ENCODE results near the gene THBS3.
A peak's percentile ranks its signal among the peaks of the same experiment; 100 is the strongest.

Gene THBS3

DNA sequence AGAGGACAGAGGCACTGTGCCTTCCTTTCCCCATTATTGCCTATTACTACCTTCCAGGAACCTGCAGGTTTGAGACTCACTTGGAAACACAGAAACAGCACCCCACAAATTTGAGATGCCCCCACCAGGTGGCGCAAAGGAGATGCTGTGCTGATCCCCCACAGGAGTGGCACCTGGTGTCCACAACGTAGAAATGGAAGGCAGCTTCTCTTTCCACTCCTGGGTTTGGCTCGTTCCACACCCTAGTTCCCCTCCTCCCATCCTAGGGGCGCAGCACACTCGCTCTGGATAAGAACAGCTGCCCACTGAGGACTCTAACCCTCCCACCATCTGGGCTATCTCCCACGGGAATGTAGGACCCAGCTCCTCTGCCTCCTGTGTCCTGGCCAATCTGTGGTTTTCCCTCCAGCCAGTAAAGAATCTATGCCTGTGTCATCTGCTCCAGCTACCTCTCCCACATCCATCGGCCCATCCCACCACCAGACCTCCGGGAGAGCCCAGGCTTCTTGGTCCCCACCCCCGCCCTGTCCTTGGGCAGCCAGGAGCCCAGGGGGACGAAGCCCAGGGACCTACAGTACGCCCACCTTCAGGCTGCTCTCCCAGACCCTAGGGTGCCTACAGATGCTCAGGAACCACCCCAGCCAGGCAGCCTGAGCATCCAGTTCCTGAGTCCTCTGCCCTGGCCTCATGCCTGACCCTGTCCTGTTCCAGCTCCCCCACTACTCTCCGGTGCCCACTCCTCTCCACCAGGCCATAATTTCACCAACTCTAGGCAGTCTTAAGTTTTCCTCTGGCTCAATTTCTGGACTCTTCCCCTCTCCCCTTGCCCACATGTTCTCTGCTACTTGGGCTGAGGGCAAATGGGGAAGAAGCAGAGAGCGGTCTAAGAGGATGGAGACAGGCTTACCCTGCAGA is 549 bp downstream of the THBS3 start:
- Histone ChIP-seq H3K9me3 (ENCODE audit: control insufficient read depth, insufficient read depth, low read length) (no peaks in the 10 kb centered on the region), H3K36me3 (ENCODE audit: insufficient read depth, low read length) (no peaks in the 10 kb centered on the region; the same call in 1 of the 2 replicates), H3K4me1 (ENCODE audit: insufficient read depth, low read length) (0 out of 2 replicates have a peak, but pooled peaks cover 5% of the 10 kb centered on the region), H3K9ac (ENCODE audit: low read depth, low read length) (peak overlapping the region; percentile 52)

DNA sequence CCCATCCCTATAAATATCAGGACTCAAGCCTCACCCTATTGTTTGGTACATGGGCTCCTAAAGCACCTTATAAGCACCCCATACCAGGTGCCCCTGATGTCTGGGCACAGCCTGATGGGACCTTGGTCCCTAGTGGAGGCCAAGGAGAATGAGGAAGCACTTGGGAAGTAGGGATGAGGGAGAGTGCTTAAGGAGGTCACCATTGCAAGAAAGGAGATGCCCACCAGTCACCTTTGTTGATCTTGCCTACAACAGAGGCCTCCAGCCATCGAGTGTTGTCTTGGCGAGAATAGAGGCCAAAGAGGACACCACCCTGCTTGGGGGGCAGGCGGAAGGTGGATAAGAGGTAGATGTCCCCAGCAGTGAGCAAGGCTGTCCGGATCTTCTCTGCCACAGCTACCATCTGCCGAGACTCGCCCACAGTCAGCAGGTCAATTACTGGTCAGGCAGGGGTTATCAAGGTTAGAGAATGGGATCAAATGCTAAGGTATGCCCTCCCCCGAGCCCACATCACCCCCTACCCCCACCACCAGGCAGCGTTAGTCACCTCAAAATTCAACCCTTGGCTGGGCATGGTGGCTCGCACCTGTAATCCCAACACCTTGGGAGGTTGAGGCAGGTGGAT is 1.6 kb downstream of the THBS3 start:
- 0 out of 2 replicates have a peak, but pooled peaks cover 5% of the 10 kb centered on the region for H3K4me1 ChIP-seq (ENCODE audit: insufficient read depth, low read length)
- peaks cover 8% of the 10 kb centered on the region for H3K36me3 ChIP-seq (ENCODE audit: insufficient read depth, low read length)
- no peak overlapping the region for H3K9ac ChIP-seq (ENCODE audit: low read depth, low read length)
- no peaks in the 10 kb centered on the region for H3K9me3 ChIP-seq (ENCODE audit: control insufficient read depth, insufficient read depth, low read length)

DNA sequence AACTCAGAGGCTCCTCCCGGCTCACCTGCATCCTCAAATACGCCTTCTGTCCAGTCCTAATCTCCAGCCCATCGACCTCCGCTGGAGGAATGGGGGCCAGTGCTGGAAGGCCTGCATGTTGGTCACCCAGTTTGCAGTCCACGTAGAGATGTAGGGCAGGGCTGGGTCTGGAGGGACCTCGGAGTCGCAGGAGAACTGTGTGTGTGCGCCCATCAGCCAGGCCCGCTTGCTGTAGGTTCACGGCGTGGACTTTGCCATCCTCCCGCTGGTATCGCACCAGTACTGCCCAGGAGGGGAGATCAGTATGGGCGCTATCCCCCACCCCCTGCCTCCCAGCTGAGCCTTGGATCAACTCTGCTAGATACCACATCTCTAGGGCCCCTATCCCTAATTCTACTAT is 2.7 kb downstream of the THBS3 start:
- Histone ChIP-seq H3K9ac (ENCODE audit: low read depth, low read length) (no peak overlapping the region), H3K9me3 (ENCODE audit: control insufficient read depth, insufficient read depth, low read length) (no peaks in the 10 kb centered on the region), H3K36me3 (ENCODE audit: insufficient read depth, low read length) (peaks cover 11% of the 10 kb centered on the region), H3K4me1 (ENCODE audit: insufficient read depth, low read length) (0 out of 2 replicates have a peak, but pooled peaks cover 3% of the 10 kb centered on the region)

DNA sequence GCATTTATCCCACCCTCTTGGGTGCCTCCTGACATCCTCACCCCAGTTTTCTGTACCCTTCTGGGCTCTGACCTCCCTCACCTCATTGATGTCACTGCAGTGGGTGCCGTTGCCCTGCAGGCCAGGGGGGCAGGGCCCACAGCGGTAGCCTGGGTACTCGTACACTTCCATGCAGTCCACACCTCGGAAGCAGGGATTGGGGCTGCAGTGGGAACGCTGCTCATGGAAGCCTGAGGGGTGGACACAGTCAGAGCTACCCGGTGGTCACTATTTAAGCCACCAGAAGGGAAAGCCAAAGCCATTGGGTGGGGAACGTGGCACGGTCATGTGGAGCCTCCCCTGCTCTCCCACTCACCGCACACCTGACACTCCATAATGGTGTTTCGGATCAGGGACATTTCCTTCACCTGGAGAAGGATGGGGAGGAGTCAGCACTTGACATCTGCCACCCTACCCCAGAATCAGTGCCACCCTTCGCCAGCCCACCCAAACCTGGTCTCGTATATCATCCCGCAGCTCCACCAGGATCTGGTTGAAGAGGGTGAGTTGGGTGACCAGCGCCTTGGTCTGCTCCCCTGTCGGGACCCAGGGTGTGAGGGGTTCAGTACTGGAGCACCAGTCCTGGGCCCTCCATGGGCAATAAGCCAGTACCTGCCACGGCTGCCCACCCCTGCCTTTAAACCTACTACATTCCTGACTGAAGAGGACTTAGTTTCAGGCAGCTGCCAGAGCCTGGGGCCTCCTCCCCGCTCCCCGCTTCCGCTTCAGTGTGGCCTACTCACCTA is 4.8 kb downstream of the THBS3 start:
- H3K4me1 ChIP-seq (ENCODE audit: insufficient read depth, low read length): no peaks in the 10 kb centered on the region
- no peak overlapping the region for H3K9ac ChIP-seq (ENCODE audit: low read depth, low read length)
- no peaks in the 10 kb centered on the region for H3K9me3 ChIP-seq (ENCODE audit: control insufficient read depth, insufficient read depth, low read length)
- H3K36me3 ChIP-seq (ENCODE audit: insufficient read depth, low read length): peaks cover 20% of the 10 kb centered on the region

DNA sequence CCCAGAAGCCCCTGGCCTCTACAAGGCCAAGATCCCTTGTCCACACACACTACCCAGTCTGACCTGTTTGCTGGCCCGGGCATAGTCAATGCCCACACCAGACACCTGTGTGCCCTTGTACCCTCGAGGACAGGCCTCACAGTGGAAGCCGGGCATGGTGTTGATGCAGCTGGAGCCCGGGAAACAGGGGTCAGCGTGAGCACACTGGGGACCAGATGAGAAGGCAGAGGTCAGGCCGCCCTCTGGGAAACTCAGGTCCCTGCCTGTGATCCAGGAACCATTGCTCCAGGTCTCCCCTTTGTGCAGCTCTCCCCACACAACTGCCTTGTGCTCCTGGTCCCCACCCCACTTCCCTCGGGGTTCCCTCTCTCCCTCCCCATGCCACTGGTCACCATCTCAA is 5.5 kb downstream of the THBS3 start:
- Histone ChIP-seq H3K36me3 (ENCODE audit: insufficient read depth, low read length) (peaks cover 27% of the 10 kb centered on the region), H3K9me3 (ENCODE audit: control insufficient read depth, insufficient read depth, low read length) (no peaks in the 10 kb centered on the region), H3K9ac (ENCODE audit: low read depth, low read length) (no peak overlapping the region), H3K4me1 (ENCODE audit: insufficient read depth, low read length) (peaks cover 5% of the 10 kb centered on the region)

DNA sequence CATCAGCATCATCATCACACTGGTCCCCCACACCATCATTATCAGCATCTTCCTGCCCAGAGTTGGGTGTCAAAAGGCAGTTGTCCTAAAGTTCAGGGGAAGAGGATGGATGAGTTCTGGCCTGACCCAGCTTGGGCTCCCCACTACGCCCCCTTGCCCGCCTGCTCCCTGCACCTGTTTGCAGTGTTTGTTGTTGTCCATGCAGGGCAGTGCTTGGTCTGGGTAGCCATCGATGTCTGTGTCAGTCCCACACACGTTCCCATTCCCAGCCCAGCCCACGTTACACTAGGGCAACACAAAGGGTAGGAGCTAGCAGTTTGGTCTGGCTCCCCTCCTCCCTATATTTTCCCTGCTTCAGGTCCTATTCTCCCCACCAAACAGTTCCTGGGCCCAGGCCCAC is 6.8 kb downstream of the THBS3 start:
- no peak overlapping the region for H3K9ac ChIP-seq (ENCODE audit: low read depth, low read length)
- peaks cover 13% of the 10 kb centered on the region for H3K4me1 ChIP-seq (ENCODE audit: insufficient read depth, low read length)
- H3K9me3 ChIP-seq (ENCODE audit: control insufficient read depth, insufficient read depth, low read length): no peaks in the 10 kb centered on the region
- peaks cover 33% of the 10 kb centered on the region for H3K36me3 ChIP-seq (ENCODE audit: insufficient read depth, low read length)

DNA sequence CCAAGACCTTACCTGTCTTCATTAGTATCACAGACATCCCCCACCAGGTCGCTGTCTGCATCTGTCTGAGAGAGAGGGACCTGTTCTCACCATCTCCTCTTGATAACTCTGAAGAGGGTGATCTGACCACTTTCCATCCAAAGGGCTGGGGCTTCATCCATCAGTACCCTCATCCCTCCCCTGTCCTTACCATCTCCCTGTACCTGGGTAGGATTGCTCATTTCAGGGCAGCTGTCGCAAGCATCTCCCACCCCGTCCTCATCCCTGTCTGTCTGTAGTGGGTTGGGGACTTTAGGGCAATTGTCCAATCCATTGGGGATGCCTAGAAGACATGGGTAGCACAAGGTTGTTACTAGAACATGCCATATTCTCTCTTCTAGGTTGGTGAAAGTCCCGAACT is 7.9 kb downstream of the THBS3 start:
- Histone ChIP-seq H3K36me3 (ENCODE audit: insufficient read depth, low read length) (peaks cover 33% of the 10 kb centered on the region), H3K9me3 (ENCODE audit: control insufficient read depth, insufficient read depth, low read length) (no peaks in the 10 kb centered on the region), H3K4me1 (ENCODE audit: insufficient read depth, low read length) (peaks cover 13% of the 10 kb centered on the region), H3K9ac (ENCODE audit: low read depth, low read length) (no peak overlapping the region)

DNA sequence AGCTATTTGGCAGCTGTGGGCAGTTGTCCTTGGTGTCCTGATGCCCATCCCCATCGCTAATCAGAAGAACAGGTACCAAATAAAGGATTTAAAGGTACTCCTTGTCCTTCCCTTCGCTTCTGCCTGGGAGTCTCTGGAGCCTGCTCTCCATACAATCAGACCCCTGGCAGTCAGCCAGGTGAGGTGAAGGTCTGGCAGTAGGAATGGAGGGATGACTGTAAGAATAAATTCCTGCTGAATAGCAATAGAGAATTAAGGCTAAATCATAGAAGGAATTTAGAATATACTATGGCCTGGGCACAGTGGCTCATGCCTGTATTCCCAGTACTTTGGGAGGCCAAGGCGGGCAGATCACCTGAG is 9.2 kb downstream of the THBS3 start:
- Histone ChIP-seq H3K9me3 (ENCODE audit: control insufficient read depth, insufficient read depth, low read length) (no peaks in the 10 kb centered on the region), H3K4me1 (ENCODE audit: insufficient read depth, low read length) (peaks cover 13% of the 10 kb centered on the region), H3K36me3 (ENCODE audit: insufficient read depth, low read length) (peaks cover 33% of the 10 kb centered on the region), H3K9ac (ENCODE audit: low read depth, low read length) (no peak overlapping the region)

DNA sequence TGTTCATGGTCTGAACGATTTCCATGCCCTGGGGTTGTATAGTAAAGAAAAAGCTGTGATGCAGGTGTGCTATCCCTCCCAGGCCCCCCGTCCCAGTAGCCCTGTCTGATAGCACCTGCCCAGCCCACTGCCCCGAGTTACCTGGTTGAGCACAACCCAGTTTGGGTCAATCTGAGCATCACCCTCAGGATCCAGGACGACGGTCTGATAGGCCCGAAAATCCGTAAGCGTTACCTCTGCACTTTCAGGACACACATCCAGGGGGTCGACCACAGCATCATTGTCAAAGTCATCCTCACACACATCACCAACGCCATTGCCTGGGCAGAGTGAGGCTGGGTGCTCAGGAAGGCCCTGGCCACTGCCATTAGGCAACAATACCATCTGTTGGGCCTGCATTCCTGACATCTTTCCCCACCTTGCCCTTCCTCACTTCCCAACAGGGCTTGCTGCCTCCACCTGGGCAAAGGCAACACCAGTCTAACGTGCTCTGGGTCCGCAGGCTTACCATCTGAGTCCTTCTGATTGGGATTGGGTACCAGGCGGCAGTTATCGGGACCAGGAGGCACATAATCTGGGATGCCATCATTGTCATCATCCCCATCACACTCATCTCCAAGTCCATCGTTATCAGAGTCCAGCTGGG is 9.7 kb downstream of the THBS3 start:
- peaks cover 33% of the 10 kb centered on the region for H3K36me3 ChIP-seq (ENCODE audit: insufficient read depth, low read length)
- H3K4me1 ChIP-seq (ENCODE audit: insufficient read depth, low read length): peaks cover 13% of the 10 kb centered on the region
- H3K9ac ChIP-seq (ENCODE audit: low read depth, low read length): no peak overlapping the region
- no peaks in the 10 kb centered on the region for H3K9me3 ChIP-seq (ENCODE audit: control insufficient read depth, insufficient read depth, low read length)

DNA sequence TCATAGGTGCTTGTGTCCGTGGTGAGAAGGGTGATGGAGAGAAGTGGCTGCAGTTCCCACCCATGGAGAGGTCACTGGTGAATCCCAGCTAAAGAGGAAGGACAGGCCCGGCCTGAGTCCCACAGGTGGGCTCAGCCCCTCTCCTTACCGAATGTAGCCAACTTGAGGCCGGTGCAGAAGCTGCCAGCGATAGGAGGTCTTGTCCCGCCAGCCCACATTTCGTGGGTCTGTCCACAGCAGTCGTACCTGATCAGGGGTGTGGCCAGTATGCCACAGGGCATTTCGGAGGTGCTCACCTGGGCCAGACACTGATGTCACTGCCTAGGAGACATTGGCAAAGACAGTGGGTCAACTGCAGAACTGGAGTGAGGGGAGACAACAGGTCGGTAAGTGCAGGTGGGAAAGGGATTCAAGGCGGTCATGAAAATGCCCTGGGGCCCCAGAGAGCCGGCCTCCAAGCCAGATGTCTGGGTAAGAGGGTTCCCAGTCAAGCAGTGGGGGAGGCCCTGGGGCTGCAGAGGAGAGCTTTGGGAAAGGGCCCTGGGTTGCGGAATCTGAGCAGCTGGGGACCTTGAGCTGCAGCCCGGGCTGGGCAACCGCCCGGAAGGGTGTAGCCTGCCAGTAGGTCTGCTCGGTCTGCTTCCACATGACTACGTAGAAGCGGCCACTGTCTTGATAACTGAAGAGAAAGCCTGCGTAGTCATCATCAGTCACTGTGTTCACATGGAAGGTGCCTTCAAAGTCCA is 10.6 kb downstream of the THBS3 start:
- peaks cover 16% of the 10 kb centered on the region for H3K4me1 ChIP-seq (ENCODE audit: insufficient read depth, low read length)
- H3K9me3 ChIP-seq (ENCODE audit: control insufficient read depth, insufficient read depth, low read length): no peaks in the 10 kb centered on the region
- peaks cover 33% of the 10 kb centered on the region for H3K36me3 ChIP-seq (ENCODE audit: insufficient read depth, low read length)
- peak overlapping the region; percentile 73 for H3K9ac ChIP-seq (ENCODE audit: low read depth, low read length)

DNA sequence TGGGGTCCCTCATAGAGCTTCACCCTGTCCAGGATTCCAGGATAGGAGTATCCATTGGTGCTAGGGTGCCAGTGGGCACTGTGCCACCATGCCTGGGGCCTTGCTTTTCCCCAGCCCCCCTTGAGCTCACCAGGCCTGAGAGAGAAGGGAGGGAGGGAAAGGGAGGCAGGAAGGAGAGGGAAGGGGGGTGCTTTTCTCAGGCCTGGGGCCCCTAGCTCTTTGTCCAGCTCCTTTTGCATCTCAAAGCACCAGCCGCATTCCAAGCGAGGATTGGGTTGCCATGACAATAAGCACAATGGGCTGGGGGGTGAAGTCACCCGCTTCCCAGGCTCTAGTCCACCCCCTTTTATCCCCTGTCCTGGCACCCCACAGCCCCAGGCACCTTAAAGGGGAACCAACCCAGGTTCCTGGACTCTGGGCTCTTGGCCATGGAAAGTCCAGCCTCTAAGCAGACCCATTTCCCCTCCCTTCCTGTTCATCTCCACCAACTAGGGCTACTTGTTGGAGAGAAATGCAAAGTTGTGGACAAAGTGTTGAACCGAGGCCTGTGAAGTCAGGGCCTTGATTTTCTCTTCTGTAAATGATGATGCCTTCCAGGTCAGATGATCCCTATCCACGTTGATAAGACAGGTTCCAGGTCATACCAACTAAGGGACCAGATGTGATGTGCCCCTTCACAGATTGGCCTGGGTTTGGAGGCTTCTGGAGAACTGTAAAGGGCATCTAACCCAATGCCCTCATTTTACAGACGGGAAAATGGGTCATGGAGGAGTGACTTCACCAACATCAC is 11.4 kb downstream of the THBS3 start:
- H3K9me3 ChIP-seq (ENCODE audit: control insufficient read depth, insufficient read depth, low read length): no peaks in the 10 kb centered on the region
- peak overlapping the region; percentile 73 for H3K9ac ChIP-seq (ENCODE audit: low read depth, low read length)
- H3K4me1 ChIP-seq (ENCODE audit: insufficient read depth, low read length): peaks cover 16% of the 10 kb centered on the region
- peaks cover 26% of the 10 kb centered on the region for H3K36me3 ChIP-seq (ENCODE audit: insufficient read depth, low read length)

DNA sequence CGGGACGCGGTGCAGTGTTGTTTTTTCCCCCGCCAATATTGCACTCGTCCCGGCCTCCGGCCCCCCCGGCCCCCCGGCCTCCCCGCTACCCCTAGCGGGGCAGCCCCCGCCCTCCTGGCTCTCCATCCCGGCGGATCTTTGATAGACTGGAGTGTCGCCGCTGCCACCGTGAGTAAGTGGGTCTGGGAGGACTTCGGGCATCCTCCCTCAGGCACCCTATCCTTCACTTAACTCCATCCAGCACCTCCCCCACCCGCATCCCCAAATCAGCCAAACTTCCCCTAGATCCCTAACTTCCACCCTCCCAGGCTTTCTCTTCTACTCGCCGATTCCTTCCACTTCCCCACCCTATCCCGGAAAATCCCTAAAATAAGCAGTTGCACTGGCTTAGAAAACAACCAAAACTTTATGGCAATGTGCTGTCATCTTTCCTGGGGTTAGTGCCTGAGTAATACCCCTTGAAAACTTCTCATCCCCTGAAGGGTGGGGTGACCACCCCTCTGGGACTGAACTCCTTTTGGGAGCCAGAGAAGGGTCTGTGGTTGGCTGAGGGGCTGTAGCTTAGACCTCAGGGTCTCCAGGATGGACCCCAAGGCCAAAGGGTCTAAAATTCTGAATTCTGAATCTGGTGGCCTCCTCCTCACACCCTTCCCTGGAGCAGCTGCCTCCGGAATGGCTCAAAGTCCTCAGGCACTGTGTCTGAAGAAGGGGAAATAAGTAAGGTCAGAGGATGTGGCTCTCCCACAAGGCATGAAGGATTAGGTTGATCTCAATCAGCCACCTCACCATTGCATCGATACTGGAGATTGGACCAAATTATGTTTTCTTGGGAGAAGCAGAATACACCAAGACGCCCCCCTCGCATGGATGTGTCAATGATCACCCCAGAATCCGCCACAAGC is 12.2 kb downstream of the THBS3 start:
- Histone ChIP-seq H3K36me3 (ENCODE audit: insufficient read depth, low read length) (peaks cover 26% of the 10 kb centered on the region), H3K4me1 (ENCODE audit: insufficient read depth, low read length) (peaks cover 16% of the 10 kb centered on the region), H3K9me3 (ENCODE audit: control insufficient read depth, insufficient read depth, low read length) (no peaks in the 10 kb centered on the region), H3K9ac (ENCODE audit: low read depth, low read length) (peak overlapping the region; percentile 73)

All from ES-I3 (cell line).